GM10266 (cell line): ENCODE results near the gene CPNE2.

Experiments
- DNase-seq: peaks from one replicate; pipeline ENCODE4 v3.0.0; 2012; ENCODE audit errors: extremely low spot score
- TF ChIP-seq, protein P1 (sequence below): IDR thresholded peaks from 2 replicates; pipeline ENCODE4 v1.5.1; 2012; ENCODE audit warnings: mild to moderate bottlenecking, low read depth; ENCODE audit not compliant: control insufficient read depth, insufficient read depth; ENCODE audit errors: missing control alignments

CPNE2 gene

DNA sequence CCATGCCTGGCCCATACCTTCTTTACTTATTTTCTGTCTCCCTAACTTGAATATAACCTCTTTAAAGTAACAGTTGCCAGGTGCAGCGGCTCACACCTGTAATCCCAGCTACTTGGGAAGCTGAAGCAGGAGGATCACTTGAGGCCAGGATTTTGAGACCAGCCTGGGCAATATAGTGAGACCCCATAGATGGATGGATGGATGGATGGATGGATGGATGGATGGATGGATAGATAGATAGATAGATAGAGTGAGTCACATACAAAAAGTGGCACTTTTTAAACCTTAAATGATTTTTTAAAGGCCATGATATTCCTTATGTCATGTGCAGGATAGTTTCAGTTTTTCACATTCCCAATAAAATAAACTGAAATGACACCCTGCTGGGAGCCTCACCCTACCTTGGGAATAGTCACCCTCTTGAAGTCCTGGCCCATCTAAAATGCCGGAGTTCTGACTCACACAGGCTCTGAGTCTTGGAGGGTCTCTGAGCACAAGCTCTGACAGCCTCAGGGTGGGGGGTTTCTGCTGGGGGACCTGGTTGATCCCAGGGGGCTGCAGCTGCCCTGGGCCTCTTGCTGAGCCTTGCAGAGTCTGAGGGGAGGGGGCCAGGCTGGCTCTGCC, 26.2 kb downstream of the CPNE2 start:
- TF ChIP-seq, protein P1, sequence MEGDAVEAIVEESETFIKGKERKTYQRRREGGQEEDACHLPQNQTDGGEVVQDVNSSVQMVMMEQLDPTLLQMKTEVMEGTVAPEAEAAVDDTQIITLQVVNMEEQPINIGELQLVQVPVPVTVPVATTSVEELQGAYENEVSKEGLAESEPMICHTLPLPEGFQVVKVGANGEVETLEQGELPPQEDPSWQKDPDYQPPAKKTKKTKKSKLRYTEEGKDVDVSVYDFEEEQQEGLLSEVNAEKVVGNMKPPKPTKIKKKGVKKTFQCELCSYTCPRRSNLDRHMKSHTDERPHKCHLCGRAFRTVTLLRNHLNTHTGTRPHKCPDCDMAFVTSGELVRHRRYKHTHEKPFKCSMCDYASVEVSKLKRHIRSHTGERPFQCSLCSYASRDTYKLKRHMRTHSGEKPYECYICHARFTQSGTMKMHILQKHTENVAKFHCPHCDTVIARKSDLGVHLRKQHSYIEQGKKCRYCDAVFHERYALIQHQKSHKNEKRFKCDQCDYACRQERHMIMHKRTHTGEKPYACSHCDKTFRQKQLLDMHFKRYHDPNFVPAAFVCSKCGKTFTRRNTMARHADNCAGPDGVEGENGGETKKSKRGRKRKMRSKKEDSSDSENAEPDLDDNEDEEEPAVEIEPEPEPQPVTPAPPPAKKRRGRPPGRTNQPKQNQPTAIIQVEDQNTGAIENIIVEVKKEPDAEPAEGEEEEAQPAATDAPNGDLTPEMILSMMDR: no peak
- no peak for DNase-seq

DNA sequence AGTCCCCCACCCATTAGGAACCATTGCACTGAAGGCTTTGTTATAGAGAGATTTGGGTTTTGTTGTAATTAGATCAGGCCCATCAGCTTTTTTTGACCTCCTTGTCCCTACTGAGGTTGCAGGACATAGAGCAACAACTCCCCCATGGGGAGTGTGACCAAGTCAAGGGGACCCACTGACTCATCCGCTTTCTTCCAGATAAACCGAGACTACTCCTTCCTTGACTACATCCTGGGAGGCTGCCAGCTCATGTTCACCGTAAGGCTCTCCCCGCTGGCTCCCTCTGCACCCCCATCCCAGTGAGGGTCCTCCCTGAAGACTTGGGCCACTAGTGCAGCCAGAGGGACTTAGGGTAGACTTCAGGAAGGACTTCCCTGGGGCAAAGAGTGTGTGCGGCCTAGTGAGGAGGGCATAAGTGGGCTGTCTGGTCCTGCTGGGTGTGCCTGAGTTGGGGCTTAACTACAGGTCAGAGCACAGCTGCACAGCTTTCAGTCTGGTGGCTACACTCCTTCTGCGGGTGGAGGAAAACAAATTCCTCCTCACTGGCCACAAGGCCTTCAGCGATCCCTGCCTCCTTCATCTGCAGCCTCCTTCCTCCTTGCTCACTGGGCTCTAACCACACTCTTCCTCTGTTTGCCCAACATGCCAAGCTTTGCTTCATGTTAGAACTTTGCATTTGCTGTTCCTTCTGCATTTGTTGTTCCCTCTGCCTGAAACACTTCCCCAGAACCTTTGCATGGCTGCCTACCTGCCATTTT, 31.0 kb downstream of the CPNE2 start:
- DNase-seq: no peak
- TF ChIP-seq, protein P1: no peak

DNA sequence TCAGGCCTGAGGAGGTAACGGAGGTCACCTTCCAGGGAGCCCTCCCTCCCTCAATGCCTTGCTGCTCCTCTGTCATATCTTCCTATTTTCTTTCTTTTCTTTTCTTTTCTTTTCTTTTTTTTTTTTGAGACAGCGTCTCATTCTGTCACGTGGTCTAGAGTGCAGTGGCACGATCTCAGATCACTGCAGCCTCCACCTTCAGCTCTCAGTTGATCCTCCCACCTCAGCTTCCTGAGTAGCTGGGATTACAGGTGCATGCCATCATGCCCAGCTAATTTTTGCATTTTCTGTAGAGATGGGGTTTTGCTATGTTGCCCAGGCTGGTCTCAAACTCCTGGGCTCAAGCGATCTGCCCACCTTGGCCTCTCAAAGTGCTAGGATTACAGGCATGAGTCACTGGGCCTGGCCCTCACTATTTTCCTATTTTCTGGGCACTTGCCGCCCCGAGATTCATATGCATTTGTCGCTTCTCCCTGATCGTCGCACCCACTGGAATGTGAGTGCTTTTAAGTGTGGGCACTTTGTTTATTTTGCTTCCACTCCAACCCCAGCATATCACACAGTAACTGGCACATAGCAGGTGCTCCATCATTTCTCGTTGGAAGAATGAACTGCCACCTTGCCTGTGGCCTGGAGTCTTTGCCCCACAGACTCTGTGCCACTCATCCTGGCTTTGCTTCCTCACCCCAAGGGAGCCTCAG, 31.7 kb downstream of the CPNE2 start:
- TF ChIP-seq, protein P1: no peak
- DNase-seq: no peak

DNA sequence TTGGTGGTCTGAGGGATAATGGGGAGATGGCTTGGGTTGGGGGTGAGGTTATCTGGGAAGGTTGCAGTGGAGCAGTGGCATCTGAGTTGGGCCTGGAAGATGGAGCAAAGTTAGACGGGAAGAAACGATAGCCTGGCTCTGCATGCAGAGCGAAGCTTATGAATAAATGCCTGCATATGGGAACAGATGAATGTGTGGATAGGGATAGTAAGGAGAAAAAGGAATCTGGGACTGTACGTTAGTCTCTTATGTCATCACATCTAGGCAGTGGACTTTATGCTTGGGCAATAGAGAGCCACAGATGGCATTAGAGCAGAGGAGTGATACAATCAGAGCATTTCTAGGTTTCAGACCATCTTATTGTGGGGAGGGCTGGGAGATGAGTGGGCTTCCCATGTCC, 33.0 kb downstream of the CPNE2 start:
- no peak for DNase-seq
- TF ChIP-seq, protein P1: no peak

DNA sequence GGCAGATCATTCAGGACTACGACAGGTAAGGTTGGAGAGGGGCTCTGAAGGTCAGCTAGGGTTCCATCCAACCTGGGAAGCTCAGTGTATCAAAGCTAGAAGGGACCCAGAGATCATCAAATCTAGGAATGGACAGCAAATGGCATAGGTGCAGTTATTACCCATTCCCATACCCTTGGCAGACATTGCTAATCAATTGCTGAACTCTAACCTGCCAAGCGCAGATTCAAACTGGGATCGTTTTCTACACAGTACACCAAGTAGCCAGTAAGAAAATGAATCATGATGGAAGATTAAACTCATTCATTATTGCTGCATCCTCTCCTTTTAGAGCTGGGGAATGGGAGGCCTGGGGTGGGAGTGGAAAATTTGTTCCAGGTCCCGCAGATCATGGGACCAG, 33.6 kb downstream of the CPNE2 start:
- no peak for DNase-seq
- TF ChIP-seq, protein P1: no peak

DNA sequence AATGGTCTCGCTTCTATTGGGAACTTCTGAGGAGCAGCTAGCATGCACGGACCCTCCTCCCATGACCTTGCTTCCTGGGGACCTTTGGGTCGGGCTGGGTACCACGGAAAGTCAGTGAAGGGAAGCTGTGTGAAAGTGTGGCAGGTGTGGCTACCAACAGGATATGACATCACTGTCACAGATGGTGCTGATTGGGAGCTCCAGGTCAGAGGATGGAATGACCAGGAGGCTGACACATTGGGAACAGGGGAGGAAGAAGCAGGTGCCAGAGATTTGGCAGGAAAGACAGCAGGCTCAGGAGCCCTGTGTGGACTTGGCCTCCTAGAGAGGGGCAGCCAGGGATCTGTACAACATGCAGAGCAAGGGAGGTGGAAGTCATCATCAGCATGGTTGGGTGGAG, 34.0 kb downstream of the CPNE2 start:
- TF ChIP-seq, protein P1: no peak
- no peak for DNase-seq

DNA sequence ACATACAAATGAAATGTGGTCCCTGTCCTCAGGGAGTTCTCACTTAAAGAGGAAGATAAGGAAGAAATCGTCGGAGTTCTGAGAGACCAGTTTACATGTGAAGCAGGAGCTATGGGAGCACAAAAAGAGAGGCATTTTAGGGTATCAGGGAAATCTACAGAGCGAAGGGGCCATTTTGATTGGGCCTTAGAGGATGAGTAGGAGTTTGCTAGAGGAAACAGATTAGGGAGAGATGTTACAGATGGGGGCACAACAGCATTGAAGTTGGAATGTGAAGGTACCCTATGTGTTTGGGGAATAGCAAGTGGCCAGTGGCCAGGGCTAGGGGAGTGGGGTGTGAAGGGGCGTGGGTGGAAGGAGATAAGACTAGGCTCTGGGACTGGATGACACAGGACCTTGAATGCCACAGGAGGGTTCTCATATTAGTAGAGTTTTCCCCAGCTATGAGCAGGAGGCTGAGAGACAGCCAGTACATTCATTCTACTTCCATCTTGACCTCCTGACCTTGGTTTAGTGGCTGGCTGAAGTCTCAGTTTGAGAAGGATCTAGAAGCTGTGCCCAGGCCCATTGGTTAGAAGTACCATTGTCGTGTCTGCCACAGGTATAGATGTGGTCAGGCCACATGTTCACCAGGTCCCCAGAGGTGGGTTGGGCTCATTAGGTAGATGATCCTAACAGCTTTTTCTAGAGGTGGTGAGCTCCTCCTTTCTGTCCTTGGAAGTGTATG, 34.8 kb downstream of the CPNE2 start:
- DNase-seq: no peak
- TF ChIP-seq, protein P1: no peak
